ENCODE results near the gene NRSN1.

GRCh38 chr6:24154121-24154520 lies 28.1 kb downstream of the NRSN1 start:
- TF ChIP-seq POLR2A (IDR thresholded peaks at IDR 0.05; ENCODE audit: low read length) (no peak), GATA1 (IDR thresholded peaks at IDR 0.05; ENCODE audit: low read depth, low read length) (no peak)
